HS-27A (cell line): Measurements from ENCODE around the gene LAMA1.

Experiments
- DNase-seq: peaks from one replicate; pipeline ENCODE4 v3.0.0-alpha.2; 2012; ENCODE audit warnings: low read depth, missing footprints

LAMA1 gene

DNA sequence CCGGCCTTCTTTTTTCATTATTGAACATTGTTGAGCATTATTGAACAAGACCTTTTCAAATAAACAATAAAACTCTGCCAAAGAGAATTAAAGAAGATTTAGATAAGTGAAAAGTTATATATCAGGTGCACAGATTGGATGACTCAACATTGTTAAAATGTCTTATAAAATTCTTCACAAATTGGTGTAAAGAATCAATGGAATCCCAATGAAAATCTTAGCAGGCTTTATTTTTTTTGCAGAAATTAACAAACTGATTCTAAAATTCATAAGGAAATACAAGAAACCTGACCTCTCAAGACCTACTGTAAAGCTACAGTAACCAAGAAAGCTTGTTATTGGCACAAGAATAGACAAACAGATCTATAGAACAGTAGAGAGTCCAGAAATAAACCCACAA lies 70.3 kb downstream of the LAMA1 start:
- DNase-seq, result no peak

DNA sequence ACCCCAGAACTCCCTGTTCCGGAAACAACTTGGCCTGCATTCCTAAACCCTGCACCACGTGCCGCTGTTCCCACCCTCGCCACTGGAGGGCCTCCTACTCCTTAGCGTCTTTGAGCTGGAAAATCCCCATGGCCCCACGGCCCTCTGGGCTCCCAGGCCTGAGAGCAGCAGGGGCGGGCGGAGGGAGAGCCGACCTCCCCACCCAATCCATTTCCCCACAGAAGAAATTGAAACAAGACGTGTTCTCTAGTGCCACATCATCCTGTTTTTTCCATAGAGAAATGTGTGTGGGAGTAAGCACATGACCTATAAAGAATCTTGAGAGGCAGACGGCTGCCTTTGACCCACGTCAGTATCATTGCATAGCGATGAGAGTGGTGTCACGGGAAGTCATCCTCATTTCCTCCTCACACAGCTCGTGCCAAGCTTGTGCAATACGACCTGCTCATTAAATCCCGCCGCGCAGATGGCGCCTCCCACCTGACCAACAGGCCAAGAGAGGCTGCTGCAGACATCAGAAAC lies 79.2 kb downstream of the LAMA1 start:
- peak; percentile 86 for DNase-seq

- no peak for DNase-seq
These were observed 80.1 kb downstream of the LAMA1 start for GRCh38 chr18:7037470-7037869.

GRCh38 chr18:7035807-7036206 lies 81.8 kb downstream of the LAMA1 start:
- DNase-seq, result no peak

- DNase-seq, result no peak
These were observed 82.7 kb downstream of the LAMA1 start for GRCh38 chr18:7034924-7035323.

DNA sequence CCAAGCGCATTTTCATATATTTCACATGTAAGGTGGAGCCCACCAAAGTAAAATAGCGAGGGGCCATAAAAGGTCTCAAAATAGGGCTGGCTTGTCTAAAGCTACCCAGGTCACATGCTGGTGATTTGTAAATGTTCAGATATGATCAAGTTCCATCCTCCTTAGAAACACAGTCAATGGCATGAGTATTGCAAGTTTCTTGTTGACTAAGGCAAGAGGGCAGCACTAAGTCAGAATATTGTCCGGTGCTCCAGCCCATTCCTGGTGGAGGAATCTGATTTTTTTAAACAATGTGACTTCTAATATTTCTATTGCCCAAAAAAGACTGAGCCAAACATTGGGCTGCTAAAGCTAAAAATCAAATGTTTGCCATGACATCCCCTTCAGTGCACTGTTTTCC lies 85.1 kb downstream of the LAMA1 start:
- DNase-seq, result no peak

DNA sequence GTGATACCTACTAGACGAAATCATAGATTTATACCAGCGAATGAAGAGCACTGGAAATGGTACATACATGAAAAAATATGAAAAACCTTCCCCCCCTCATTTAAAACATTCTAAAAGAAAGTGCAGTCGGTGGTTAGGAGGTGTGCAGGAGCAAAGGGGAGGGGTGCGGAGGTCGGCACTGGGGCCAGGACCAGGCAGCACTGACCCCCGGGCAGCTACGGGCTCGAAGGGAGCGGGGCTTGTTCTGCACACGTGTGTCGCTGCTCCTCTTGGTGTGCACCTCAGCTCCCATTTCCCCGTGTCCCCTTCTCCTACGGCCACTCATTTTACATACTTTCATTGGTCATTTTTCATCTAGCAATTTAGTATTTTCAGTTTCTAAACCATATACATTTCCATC lies 89.0 kb downstream of the LAMA1 start:
- DNase-seq, result no peak

- DNase-seq, result no peak
These were observed 92.4 kb downstream of the LAMA1 start for GRCh38 chr18:7025194-7025593.

DNA sequence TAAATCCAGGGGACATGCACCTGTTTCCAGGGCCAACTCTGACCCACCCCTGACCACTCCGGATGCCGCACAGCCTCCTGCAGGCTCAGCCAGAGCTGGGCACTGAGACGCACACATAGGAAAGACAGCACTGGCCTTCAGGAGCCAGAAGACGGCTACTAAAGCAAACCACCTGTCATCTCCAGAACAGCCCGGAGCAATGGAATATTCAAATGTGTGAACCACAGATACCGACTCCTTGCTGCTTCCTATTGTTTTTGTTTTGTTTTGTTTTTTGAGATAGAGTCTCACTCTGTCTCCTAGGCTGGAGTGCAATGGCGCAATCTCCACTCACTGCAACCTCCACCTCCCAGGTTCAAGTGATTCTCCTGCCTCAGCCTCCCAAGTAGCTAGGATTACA lies 94.0 kb downstream of the LAMA1 start:
- no peak for DNase-seq

DNA sequence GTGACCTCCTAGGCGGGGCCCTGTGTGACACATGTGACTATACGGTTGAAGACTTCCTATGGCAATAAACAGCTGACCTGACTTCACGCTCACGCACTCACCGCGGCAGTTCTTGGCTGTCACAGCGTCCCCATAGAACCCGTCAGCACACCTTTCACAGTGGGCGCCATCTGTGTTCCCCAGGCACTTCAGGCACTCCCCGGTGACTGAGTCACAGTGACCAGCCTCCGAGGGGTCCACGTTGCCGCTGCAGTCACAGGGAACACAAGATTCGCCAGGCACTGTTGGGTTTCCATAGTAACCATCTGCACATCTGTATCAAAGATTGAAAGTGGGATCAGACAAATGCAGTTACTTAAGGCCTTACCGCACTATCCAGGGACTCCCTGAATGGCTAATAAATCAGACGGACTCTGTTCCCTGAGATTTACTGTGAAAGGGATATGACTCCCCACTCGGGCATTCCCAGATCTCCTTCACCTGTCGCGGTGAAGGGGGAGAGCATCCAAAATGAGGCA lies 94.5 kb downstream of the LAMA1 start:
- no peak for DNase-seq

GRCh38 chr18:7021994-7022840 lies 95.4 kb downstream of the LAMA1 start:
- peak; percentile 17 for DNase-seq

DNA sequence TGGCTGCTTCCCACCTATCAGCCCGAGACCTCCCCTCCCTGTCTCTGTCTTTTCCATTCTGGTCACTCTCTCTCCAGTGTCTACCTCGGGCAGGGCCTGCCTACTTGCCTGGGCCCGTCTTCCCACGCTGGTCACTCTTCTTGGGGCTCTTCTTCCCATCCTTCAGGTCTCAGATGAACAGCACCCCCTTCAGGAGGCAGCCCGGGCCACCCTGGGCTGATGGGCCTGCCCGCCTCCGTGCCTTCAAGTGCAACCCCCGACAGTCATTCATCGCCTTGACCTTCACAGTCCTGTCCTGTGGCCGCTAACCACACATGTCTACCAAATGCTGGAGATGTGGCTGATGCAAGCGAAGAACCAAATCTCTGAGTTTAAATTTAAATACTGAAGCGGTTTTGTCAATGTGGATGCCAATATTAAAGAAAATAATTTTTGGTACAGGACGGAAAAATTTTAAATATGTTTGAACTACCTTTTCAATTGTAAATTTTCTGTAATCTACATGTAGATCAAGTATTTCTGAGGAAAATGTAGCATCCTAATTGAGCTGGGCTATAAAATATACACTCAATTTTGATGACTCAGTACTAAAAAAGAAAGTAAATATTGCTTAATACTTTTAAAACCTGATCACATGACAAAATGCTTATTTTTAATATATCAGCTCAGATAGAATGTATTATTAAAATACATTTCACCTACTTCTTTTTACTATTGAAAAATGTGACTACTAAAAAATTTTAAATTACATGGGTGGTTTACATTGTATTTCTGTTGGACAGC lies 96.4 kb downstream of the LAMA1 start:
- no peak for DNase-seq

DNA sequence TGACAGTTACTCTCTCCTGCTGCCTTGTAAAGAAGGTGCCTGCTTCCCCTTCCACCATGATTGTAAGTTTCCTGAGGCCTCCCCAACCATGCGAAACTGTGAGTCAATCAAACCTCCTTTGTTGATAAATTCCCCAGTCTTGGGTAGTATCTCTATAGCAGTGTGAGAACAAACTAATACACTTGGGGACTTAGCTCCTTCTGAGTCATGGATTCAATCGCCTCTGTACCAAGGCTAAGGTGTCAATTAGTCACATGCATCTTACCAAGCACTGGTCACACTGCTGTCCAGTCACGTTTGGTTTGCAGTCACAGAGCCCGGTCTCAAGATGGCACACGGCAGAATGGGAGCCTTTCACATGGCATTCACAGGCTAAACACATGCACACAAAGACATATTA lies 100.6 kb downstream of the LAMA1 start:
- no peak for DNase-seq

GRCh38 chr18:7011142-7011541 lies 106.5 kb downstream of the LAMA1 start:
- no peak for DNase-seq

DNA sequence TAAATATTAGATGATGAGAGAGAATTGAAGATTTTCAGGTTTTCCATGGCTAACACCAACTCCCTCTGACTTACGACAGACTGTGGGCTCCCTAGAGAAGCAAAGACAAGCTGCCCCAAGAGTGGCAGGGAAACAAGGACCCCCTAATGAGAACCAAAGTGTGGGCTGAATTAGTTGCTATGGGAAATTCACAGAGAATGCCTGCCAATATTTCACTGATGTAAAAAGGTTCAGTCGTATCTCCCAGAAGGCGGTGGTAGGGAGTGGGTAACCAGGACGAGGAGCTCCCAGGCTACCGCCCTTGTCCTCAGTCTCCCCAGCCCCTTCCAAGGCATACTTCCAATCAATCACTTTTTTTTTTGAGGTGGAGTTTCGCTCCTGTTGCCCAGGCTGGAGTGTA lies 113.6 kb downstream of the LAMA1 start:
- no peak for DNase-seq

GRCh38 chr18:7002107-7002506 lies 115.5 kb downstream of the LAMA1 start:
- no peak for DNase-seq

DNA sequence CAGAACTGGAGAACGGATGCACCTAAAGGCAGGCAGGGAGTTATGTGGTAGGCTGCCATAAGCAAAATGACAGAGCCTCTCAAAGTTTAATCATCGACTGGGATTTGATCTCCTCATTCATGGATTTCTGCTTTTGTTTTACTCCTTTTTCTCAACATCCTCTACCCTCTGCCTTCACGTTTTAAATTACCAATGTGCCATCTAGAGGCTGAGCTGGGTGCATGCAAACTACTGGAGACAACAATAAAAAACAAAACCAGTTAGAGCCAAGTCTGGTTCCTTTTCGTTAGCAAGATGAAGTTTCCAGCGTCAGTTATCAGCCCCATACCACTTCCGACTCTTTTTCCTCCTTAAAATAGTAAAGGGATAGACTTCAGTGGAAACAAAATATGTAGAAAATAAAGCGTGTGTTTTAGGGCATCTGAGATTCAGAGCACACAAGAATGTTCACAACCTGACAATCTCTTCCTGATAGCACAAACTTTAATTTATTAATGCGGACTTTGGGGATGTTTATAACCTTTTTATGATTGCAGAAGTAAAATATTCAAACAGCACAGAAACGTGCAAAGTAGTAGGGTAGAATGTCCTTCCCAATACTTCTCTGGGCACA lies 117.0 kb downstream of the LAMA1 start:
- DNase-seq, result no peak

DNA sequence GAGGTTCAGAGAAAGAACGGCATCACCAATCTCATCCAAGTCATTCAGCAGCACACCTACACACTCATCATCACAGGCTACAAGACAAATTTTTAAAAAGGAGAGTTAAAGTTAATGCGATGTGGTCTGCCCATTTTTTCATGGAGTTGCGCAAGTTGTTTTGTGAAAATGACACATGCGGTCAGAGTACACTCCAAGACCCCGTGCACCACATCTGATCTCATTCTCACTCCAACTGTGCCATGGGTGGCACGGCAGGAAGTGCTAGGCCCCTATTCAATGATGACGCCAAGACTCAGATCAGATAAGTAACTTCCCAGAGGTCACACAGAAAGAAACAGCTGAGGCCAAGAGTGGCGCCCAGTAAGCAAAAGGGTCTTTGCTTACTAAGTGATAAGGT lies 119.8 kb downstream of the LAMA1 start:
- no peak for DNase-seq

DNA sequence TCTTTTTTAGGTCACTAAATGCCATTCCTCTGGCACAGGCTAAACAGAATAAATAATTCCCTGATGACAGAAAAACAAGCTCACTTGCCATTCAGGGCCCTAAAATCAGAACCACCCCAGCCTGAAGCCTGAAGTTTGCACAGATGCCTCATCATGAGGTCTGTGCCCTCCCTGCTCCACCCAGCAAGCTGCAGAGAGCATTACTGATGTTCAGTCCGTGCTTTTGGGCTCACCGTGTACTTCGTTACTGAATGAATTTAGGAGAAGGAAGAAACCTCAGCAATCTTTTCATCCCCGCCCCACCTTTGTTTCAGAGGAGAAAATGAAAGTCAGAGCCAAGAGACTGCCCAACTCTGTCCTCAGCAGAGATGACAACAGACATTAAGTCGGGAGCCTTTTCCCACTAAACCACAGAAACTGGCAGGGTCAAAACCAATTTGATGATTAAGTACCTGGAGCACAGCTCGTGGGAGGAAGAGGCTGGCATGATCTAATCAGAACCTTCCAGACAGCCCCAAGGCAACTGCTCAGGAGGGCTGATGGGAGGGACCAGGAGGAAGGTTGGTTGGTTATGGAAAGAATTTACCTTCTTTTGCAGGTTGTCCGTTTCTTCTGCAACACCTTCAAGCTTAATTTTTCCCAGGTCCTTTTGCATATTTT lies 122.7 kb downstream of the LAMA1 start:
- no peak for DNase-seq

GRCh38 chr18:6994056-6994770 lies 123.4 kb downstream of the LAMA1 start:
- DNase-seq, result no peak

- DNase-seq, result no peak
These were observed 124.8 kb downstream of the LAMA1 start for GRCh38 chr18:6992761-6993160.
